Mucosa of rectum (tissue), 2 donors: ENCODE results near the gene MAP2K5.

ENCODE experiments used
- H3K27ac ChIP-seq, 2 donors: one replicate each; pipeline ENCODE4 v1.7.0; 2013; ENCODE audit warnings: inconsistent platforms in 2 of 2, low read depth in 2 of 2, low read length in 2 of 2
- H3K27me3 ChIP-seq, 2 donors: one replicate each; pipeline ENCODE4 v1.7.0; 2013; ENCODE audit warnings: low read length in 2 of 2; ENCODE audit not compliant: control insufficient read depth in 2 of 2, insufficient read depth in 2 of 2
- H3K36me3 ChIP-seq, 2 donors: one replicate each; pipeline ENCODE4 v1.7.0; 2013; ENCODE audit warnings: low read length in 2 of 2; ENCODE audit not compliant: control insufficient read depth in 2 of 2, insufficient read depth in 2 of 2
- H3K4me1 ChIP-seq, 2 donors: one replicate each; pipeline ENCODE4 v1.7.0; 2013; ENCODE audit warnings: low read length in 2 of 2, mild to moderate bottlenecking in 1 of 2; ENCODE audit not compliant: control insufficient read depth in 2 of 2, insufficient read depth in 2 of 2
- H3K4me3 ChIP-seq, 2 donors: one replicate each; pipeline ENCODE4 v1.7.0; 2013; ENCODE audit warnings: low read length in 2 of 2
- H3K9ac ChIP-seq, 2 donors: one replicate each; pipeline ENCODE4 v1.7.0; 2013; ENCODE audit warnings: low read length in 2 of 2, low read depth in 1 of 2, mild to moderate bottlenecking in 1 of 2
- H3K9me3 ChIP-seq, 2 donors: one replicate each; pipeline ENCODE4 v1.7.0; 2013; ENCODE audit warnings: low read length in 2 of 2; ENCODE audit not compliant: control insufficient read depth in 2 of 2
- donor health status: healthy.
- donor health status: Normal muscosa, but diverticular disease.

MAP2K5 gene

GRCh38 chr15:67805008-67805665, 262.6 kb downstream of the MAP2K5 start:
- no peak overlapping the region for H3K27ac ChIP-seq
- no peaks in the 10 kb centered on the region for H3K4me1 ChIP-seq
- peaks cover 5 to 17% of the 10 kb centered on the region in 2 donors for H3K36me3 ChIP-seq
- no peaks in the 10 kb centered on the region for H3K27me3 ChIP-seq
- no peak overlapping the region for H3K4me3 ChIP-seq
- H3K9me3 ChIP-seq: no peaks in the 10 kb centered on the region
- no peak overlapping the region for H3K9ac ChIP-seq

- Histone ChIP-seq H3K27ac (no peak overlapping the region), H3K27me3 (no peaks in the 10 kb centered on the region), H3K4me1 (no peaks in the 10 kb centered on the region), H3K4me3 (no peak overlapping the region), H3K36me3 (peaks cover 5 to 17% of the 10 kb centered on the region in 2 donors), H3K9me3 (no peaks in the 10 kb centered on the region), H3K9ac (no peak overlapping the region)
These were observed 263.4 kb downstream of the MAP2K5 start for GRCh38 chr15:67805666-67806516.

DNA sequence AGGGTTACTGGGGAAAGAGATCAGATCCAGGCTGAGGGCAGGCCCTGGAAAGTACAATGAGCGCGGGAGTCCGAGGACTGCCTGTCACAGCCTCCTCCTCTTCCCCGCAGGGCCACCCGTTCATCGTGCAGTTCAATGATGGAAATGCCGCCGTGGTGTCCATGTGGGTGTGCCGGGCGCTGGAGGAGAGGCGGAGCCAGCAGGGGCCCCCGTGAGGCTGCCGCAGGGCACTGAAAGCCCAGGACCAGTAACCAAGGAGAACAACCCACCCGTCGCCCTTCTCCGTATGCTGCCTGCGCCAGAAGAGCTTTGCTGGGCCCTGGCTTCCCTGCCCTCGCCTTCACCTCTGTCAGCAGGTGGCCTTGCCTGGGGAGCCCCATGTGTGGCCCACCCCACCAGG, 264.0 kb downstream of the MAP2K5 start:
- Histone ChIP-seq H3K27me3 (no peaks in the 10 kb centered on the region), H3K9me3 (no peaks in the 10 kb centered on the region), H3K36me3 (peaks cover 5 to 17% of the 10 kb centered on the region in 2 donors), H3K9ac (no peak overlapping the region), H3K4me3 (no peak overlapping the region), H3K4me1 (no peaks in the 10 kb centered on the region), H3K27ac (no peak overlapping the region)

DNA sequence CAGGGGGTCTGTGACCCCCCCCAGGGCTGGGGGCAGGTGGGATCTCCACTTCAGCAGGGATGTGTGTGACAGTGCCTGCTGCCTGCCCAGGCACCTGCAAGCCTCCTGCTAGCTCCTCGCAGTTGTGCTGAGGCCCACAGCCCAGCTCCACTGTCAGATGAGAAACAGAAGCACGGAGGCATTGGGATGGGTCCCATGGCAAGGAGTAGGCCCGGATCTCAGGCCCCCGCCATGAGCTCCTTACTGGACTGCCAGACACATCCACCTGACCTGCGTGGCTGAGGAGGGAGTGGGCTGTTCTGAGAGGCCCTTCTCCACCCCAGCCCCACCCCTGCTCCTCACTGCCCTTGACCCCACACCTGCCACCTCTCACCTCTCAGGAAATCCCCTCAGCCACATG, 264.6 kb downstream of the MAP2K5 start:
- Histone ChIP-seq H3K4me1 (no peaks in the 10 kb centered on the region), H3K36me3 (peaks cover 5 to 17% of the 10 kb centered on the region in 2 donors)

GRCh38 chr15:67807836-67808235, 265.3 kb downstream of the MAP2K5 start:
- Histone ChIP-seq H3K27me3 (no peaks in the 10 kb centered on the region), H3K9me3 (no peaks in the 10 kb centered on the region), H3K27ac (no peak overlapping the region), H3K4me3 (no peak overlapping the region), H3K9ac (no peak overlapping the region), H3K36me3 (peaks cover 5 to 17% of the 10 kb centered on the region in 2 donors), H3K4me1 (no peaks in the 10 kb centered on the region)

More for the DNA sequence above, 264.6 kb downstream of the MAP2K5 start:
- Histone ChIP-seq H3K9ac (no peak overlapping the region), H3K27ac (no peak overlapping the region), H3K27me3 (no peaks in the 10 kb centered on the region), H3K4me3 (no peak overlapping the region), H3K9me3 (no peaks in the 10 kb centered on the region)

GRCh38 chr15:67808821-67809220, 266.3 kb downstream of the MAP2K5 start:
- Histone ChIP-seq H3K4me3 (no peak overlapping the region), H3K36me3 (peaks cover 5 to 17% of the 10 kb centered on the region in 2 donors), H3K27me3 (no peaks in the 10 kb centered on the region), H3K4me1 (no peaks in the 10 kb centered on the region), H3K27ac (no peak overlapping the region), H3K9ac (no peak overlapping the region), H3K9me3 (no peaks in the 10 kb centered on the region)

DNA sequence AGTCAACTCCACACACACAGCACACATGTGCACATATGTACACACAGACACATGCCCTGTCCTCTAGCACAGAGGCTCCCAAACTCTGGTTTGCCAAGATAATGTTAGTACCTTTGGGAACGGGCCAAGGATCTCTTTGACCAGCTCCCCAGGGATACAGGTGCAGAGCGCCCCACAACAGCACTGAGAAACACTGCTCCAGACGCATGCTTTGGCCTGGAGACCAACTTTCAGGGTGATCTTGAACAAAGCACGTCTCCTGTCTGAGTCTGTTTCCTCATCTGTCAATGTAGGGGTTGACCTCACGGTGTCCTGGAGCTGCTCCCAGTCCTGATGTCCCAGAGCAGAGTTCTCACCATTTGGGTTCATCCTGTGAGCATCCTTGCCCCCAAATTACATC, 266.9 kb downstream of the MAP2K5 start:
- H3K27ac ChIP-seq: no peak overlapping the region
- no peaks in the 10 kb centered on the region for H3K9me3 ChIP-seq
- no peaks in the 10 kb centered on the region for H3K27me3 ChIP-seq
- no peak overlapping the region for H3K4me3 ChIP-seq
- peaks cover 5 to 17% of the 10 kb centered on the region in 2 donors for H3K36me3 ChIP-seq
- H3K9ac ChIP-seq: no peak overlapping the region
- H3K4me1 ChIP-seq: no peaks in the 10 kb centered on the region

DNA sequence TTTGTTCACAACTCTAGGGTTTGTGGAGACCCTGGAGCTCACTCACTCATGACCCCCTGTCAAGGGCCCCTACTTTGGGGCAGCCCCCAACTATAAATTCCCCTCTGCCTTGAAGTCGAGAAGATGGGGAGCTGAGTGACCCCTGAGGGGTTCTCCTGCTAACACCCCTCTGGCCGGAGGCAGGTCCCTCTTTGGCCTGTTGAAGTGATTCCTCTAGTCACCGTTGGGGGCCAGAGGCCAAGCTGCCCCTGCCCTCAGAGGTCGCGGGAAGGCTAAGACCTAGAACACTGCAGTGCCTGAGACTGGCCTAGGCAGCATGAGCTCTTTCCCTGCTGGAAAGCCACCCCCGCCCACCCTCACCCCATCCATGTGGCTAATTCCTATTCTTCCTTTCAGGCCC, 267.4 kb downstream of the MAP2K5 start:
- Histone ChIP-seq H3K4me3 (no peak overlapping the region), H3K36me3 (peaks cover 5 to 17% of the 10 kb centered on the region in 2 donors), H3K9me3 (no peaks in the 10 kb centered on the region), H3K9ac (no peak overlapping the region), H3K27ac (no peak overlapping the region), H3K4me1 (no peaks in the 10 kb centered on the region), H3K27me3 (no peaks in the 10 kb centered on the region)

GRCh38 chr15:67812241-67812644, 269.7 kb downstream of the MAP2K5 start:
- Histone ChIP-seq H3K27me3 (no peaks in the 10 kb centered on the region), H3K9me3 (no peaks in the 10 kb centered on the region), H3K27ac (no peak overlapping the region), H3K9ac (no peak overlapping the region), H3K4me1 (no peaks in the 10 kb centered on the region), H3K36me3 (peaks cover 5 to 12% of the 10 kb centered on the region in 2 donors), H3K4me3 (no peak overlapping the region)

DNA sequence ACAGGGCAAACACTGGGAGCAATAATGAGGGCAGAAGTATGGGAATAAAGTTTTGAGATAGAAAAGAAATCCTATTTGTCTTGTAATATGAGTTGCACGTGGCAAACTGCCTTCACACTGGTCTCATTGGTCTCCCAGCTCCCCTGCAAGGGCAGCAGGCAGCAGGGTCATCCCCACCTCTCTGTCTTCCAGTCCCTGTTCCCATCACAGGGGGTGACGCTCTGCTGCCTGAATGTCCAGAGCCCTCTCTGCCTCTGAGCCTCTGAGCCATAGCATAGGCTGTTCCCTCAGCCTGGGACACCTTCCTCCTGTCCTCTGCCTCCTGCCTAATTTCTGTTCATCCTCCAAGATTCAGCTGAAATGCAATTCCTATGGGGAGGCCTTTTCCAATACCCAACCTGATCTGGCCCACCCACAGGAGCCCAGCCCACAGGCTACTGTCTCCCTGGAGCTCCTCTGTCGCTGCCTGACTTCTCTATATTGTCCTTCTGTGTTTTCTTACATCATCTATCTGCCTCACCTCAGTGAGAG, 270.7 kb downstream of the MAP2K5 start:
- Histone ChIP-seq H3K9ac (no peak overlapping the region), H3K36me3 (peaks cover 5 to 7% of the 10 kb centered on the region in 2 donors), H3K4me1 (no peaks in the 10 kb centered on the region), H3K27me3 (peaks cover 0 to 1% of the 10 kb centered on the region in 2 donors), H3K27ac (no peak overlapping the region), H3K4me3 (no peak overlapping the region), H3K9me3 (no peaks in the 10 kb centered on the region)
